Hepatocyte (in vitro differentiated cells): Measurements from ENCODE around the gene RBM19.

Source experiments
- EZH2phosphoT487 ChIP-seq: fragments of 200-600 bp; sonication (generic); IDR thresholded peaks from one replicate; pipeline ENCODE4 v1.6.1; 2018; ENCODE audit warnings: antibody characterized with exemption, mild to moderate bottlenecking, low read depth, moderate library complexity; ENCODE audit not compliant: unreplicated experiment, severe bottlenecking
- TF ChIP-seq, protein P1 (sequence below): fragments of 200-600 bp; sonication (generic); IDR thresholded peaks from 2 replicates; pipeline ENCODE4 v1.5.1; 2016; ENCODE audit warnings: antibody characterized with exemption, mild to moderate bottlenecking; ENCODE audit not compliant: poor library complexity

DNA sequence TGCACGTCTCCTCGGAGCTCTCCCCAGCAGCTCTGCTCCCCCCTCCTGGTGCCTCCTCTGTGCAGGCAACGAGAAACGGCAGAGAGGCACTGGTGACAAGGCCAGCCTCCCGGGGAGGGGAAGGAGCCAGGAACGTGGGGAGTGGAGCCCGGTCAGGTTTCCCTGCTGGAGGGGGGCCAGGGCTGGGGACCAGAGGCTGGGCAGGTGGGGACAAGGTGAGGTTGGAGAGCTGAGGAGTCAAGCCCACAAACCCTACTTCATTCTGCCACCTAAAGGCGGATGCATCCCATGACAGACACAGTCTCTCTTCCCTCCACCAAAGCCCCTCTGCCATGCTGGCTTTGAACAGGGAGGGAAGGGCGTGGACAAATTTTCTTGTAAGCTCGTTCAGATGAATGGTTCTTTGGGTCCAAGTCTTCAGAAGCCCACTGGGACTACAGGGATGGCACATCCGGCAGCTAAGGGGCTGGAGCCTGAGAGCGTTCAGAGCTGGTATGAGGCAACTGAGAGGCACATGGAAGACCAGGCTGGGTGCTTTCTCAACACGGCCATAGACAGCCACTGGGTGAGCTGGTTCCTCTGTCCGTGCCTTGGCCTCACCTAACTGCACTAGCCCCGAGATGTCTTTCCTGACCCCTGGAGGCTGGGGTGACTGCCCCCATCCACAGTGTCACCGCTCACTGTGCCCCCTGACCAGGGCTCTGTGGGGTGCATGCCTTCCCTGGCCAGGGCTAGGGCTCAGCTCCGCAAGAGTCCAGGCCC, 105.9 kb downstream of the RBM19 start:
- TF ChIP-seq, protein P1, sequence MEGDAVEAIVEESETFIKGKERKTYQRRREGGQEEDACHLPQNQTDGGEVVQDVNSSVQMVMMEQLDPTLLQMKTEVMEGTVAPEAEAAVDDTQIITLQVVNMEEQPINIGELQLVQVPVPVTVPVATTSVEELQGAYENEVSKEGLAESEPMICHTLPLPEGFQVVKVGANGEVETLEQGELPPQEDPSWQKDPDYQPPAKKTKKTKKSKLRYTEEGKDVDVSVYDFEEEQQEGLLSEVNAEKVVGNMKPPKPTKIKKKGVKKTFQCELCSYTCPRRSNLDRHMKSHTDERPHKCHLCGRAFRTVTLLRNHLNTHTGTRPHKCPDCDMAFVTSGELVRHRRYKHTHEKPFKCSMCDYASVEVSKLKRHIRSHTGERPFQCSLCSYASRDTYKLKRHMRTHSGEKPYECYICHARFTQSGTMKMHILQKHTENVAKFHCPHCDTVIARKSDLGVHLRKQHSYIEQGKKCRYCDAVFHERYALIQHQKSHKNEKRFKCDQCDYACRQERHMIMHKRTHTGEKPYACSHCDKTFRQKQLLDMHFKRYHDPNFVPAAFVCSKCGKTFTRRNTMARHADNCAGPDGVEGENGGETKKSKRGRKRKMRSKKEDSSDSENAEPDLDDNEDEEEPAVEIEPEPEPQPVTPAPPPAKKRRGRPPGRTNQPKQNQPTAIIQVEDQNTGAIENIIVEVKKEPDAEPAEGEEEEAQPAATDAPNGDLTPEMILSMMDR, result peak; percentile 16
- no peak for TF ChIP-seq EZH2phosphoT487
